CD4-positive, alpha-beta T cell (primary cell): ENCODE results near the gene GMCL2. TPM values are rescaled to one million over a fixed set of nuclear protein-coding genes. Genes with fewer than 3 reads are reported as not detected.

Source experiments
- ATAC-seq: fragments of 200-7000 bp; cut with Tn5 transposase; one replicate; pipeline ENCODE4 v1.10.0; 2022; ENCODE audit warnings: mild to moderate bottlenecking; ENCODE audit not compliant: poor library complexity
- CTCF ChIA-PET: fragments of 350-600 bp; sonication (Branson Sonifier 250); formaldehyde crosslinking; loops from one replicate; lab custom pipeline; 2021; ENCODE audit warnings: antibody characterized with exemption, inconsistent platforms; lab: Charles Lee
- POLR2A ChIA-PET: fragments of 350-600 bp; sonication (Branson Sonifier 250); formaldehyde crosslinking; loops from one replicate; lab custom pipeline; 2021; ENCODE audit warnings: antibody characterized with exemption, inconsistent platforms; lab: Charles Lee
- DNase-seq, 14 experiments: peaks; one replicate each; pipeline ENCODE4 v3.0.0-alpha.2; 2013 to 2020; ENCODE audit warnings: mixed read lengths in 2 of 14
- H3K27ac ChIP-seq, 2 donors: one replicate each; pipeline versions ENCODE4 v1.5.1 to v1.7.0; 2013; ENCODE audit warnings: low read length in 2 of 2, low read depth in 1 of 2, mild to moderate bottlenecking in 1 of 2
- H3K27me3 ChIP-seq, 2 experiments: 1 replicate in 1 of 2; 2 replicates in 1 of 2; pipeline versions ENCODE4 v1.6.1 to v1.7.0; 2013; ENCODE audit warnings: low read length in 2 of 2, control low read depth in 1 of 2, mild to moderate bottlenecking in 1 of 2, moderate library complexity in 1 of 2; ENCODE audit not compliant: insufficient read depth in 2 of 2, control insufficient read depth in 1 of 2
- H3K36me3 ChIP-seq: one replicate; pipeline ENCODE4 v1.6.1; 2013; ENCODE audit warnings: low read length, control low read depth; ENCODE audit not compliant: insufficient read depth
- H3K4me1 ChIP-seq: one replicate; pipeline ENCODE4 v1.6.1; 2013; ENCODE audit warnings: low read length, control low read depth; ENCODE audit not compliant: insufficient read depth
- H3K4me3 ChIP-seq: one replicate; pipeline ENCODE4 v1.5.1; 2013; ENCODE audit warnings: mild to moderate bottlenecking, low read length, moderate library complexity
- H3K9me3 ChIP-seq, 2 experiments: 1 replicate in 1 of 2; 2 replicates in 1 of 2; pipeline versions ENCODE4 v1.6.1 to v1.7.0; 2013; ENCODE audit warnings: low read length in 2 of 2, mild to moderate bottlenecking in 2 of 2, control low read depth in 1 of 2, moderate library complexity in 1 of 2; ENCODE audit not compliant: control insufficient read depth in 1 of 2, insufficient read depth in 1 of 2
- H3K27ac Mint-ChIP-seq: one replicate; pipeline ENCODE4 v1.8.0; 2020; ENCODE audit warnings: mixed read lengths
- H3K27me3 Mint-ChIP-seq: one replicate; pipeline ENCODE4 v1.8.0; 2021; ENCODE audit warnings: mixed read lengths
- H3K36me3 Mint-ChIP-seq: one replicate; pipeline ENCODE4 v1.8.0; 2021; ENCODE audit warnings: low read depth, mixed read lengths
- H3K4me1 Mint-ChIP-seq: one replicate; pipeline ENCODE4 v1.8.0; 2021; ENCODE audit warnings: low read depth, mixed read lengths
- H3K4me3 Mint-ChIP-seq: one replicate; pipeline ENCODE4 v1.8.0; 2020; ENCODE audit warnings: mild to moderate bottlenecking, mixed read lengths
- H3K9me3 Mint-ChIP-seq: one replicate; pipeline ENCODE4 v1.8.0; 2020; ENCODE audit warnings: mixed read lengths
- CTCF ChIP-seq: fragments of 200-600 bp; IDR thresholded peaks from one replicate; pipeline ENCODE4 v1.8.0; 2022; ENCODE audit warnings: antibody characterized with exemption, mild to moderate bottlenecking
- intact Hi-C, 2 experiments: fragments of 100-400 bp; cut with DNase I in 1 of 2; cut with micrococcal nuclease in 1 of 2; formaldehyde crosslinking; loops; one replicate each; pipeline versions ENCODE4 v1.15.1 to v1.9.0; 2023 to 2025; cut with DNase I, micrococcal nuclease
- total RNA-seq, 174 experiments: library from RNA in 2 of 174; stranded (reverse) in 2 of 174; gene quantifications; one replicate each; pipeline ENCODE4 v1.2.3 and lab custom pipeline; 2021 to 2026

The GMCL2 gene
- total RNA-seq, 2 experiments from 2014 or later = not detected

- H3K27me3 Mint-ChIP-seq = no peaks in the 10 kb centered on the region
- H3K27ac Mint-ChIP-seq = no peak overlapping the region
- H3K36me3 Mint-ChIP-seq = peaks cover 76% of the 10 kb centered on the region
- ATAC-seq (no peak), DNase-seq (no peak)
- POLR2A ChIA-PET = no interaction called here
- TF ChIP-seq CTCF = no peak
- Histone ChIP-seq H3K4me3 (no peak overlapping the region), H3K27me3 (no peaks in the 10 kb centered on the region), H3K36me3 (peaks cover 44% of the 10 kb centered on the region), H3K4me1 (peaks cover 6% of the 10 kb centered on the region), H3K9me3 (no peaks in the 10 kb centered on the region), H3K27ac (no peak overlapping the region)
- no peaks in the 10 kb centered on the region for H3K9me3 Mint-ChIP-seq
- H3K4me3 Mint-ChIP-seq = no peak overlapping the region
- CTCF ChIA-PET = interaction anchor here (1.3 kb wide), 1 partner anchor 65 kb away, joined by 4 read pairs; no protein-coding TSS in a partner anchor
- H3K4me1 Mint-ChIP-seq = peaks cover 10% of the 10 kb centered on the region
- intact Hi-C loops = no loop called here
Measured at GRCh38 chr5:178141550-178141949, 45.6 kb downstream of the GMCL2 start.

- peaks cover 32% of the 10 kb centered on the region for H3K36me3 ChIP-seq
- Mint-ChIP-seq H3K4me1 (peaks cover 30% of the 10 kb centered on the region), H3K36me3 (peaks cover 70% of the 10 kb centered on the region), H3K4me3 (no peak overlapping the region), H3K9me3 (no peaks in the 10 kb centered on the region), H3K27me3 (no peaks in the 10 kb centered on the region), H3K27ac (peak overlapping the region; percentile 32)
- DNase-seq (no peak), ATAC-seq (no peak)
- no peak overlapping the region for H3K27ac ChIP-seq
- no peaks in the 10 kb centered on the region for H3K9me3 ChIP-seq
- no peak overlapping the region for H3K4me3 ChIP-seq
- H3K27me3 ChIP-seq = no peaks in the 10 kb centered on the region
- POLR2A ChIA-PET = interaction anchor here (1.5 to 1.7 kb wide), 2 partner anchors 16 to 17 kb away, joined by 4 read pairs; partner anchors contain the start of gene NHP2
- CTCF ChIA-PET = interaction anchor here (1.9 kb wide), 1 partner anchor 17 kb away, joined by 6 read pairs; no protein-coding TSS in a partner anchor
- intact Hi-C loops = no loop called here
- no peaks in the 10 kb centered on the region for H3K4me1 ChIP-seq
- TF ChIP-seq CTCF = no peak
Measured at GRCh38 chr5:178137991-178138390, 49.2 kb downstream of the GMCL2 start.

- H3K27me3 ChIP-seq = no peaks in the 10 kb centered on the region
- TF ChIP-seq CTCF = no peak
- DNase-seq = no peak
- H3K4me3 ChIP-seq = no peak overlapping the region
- no peaks in the 10 kb centered on the region for H3K9me3 ChIP-seq
- Mint-ChIP-seq H3K4me1 (peaks cover 36% of the 10 kb centered on the region), H3K27me3 (no peaks in the 10 kb centered on the region), H3K9me3 (no peaks in the 10 kb centered on the region), H3K4me3 (no peak overlapping the region), H3K36me3 (peaks cover 60% of the 10 kb centered on the region), H3K27ac (no peak overlapping the region)
- peaks cover 22% of the 10 kb centered on the region for H3K36me3 ChIP-seq
- intact Hi-C loops = no loop called here
- H3K27ac ChIP-seq = no peak overlapping the region
- H3K4me1 ChIP-seq = peaks cover 3% of the 10 kb centered on the region
- ChIA-PET CTCF (interaction anchor here (1.9 kb wide), 1 partner anchor 16 kb away, joined by 6 read pairs; no protein-coding TSS in a partner anchor), POLR2A (interaction anchor here (1.7 kb wide), 1 partner anchor 16 kb away, joined by 4 read pairs; no protein-coding TSS in a partner anchor)
- no peak for ATAC-seq
Measured at GRCh38 chr5:178136990-178137389, 50.2 kb downstream of the GMCL2 start.

Other genes with a start within 250 kb of the GMCL2 start
- not detected for gene PROP1, start 191.1 kb downstream of the GMCL2 start, total RNA-seq
- gene N4BP3, start 73.8 kb downstream of the GMCL2 start, total RNA-seq = 1 to 10 TPM; 3.8 to 4.3 TPM
- gene RMND5B, start 56.4 kb downstream of the GMCL2 start, total RNA-seq = 10 to 100 TPM; 12.0 to 13.8 TPM
- gene NHP2, start 33.5 kb downstream of the GMCL2 start, total RNA-seq = 10 to 100 TPM; 42.2 to 44.5 TPM
- 10 to 100 TPM; 63.6 to 68.9 TPM for gene HNRNPAB, start 17.2 kb upstream of the GMCL2 start, total RNA-seq
- 10 to 100 TPM; 90.9 to 92.8 TPM for gene PHYKPL, start 45.4 kb upstream of the GMCL2 start, total RNA-seq